Cardiac muscle cell (in vitro differentiated cells and primary cell): ENCODE measurements around the gene CARM1. TPM values are rescaled to one million over a fixed set of nuclear protein-coding genes. Genes with fewer than 3 reads are reported as not detected.

ENCODE experiments used
- DNase-seq, 2 donors: peaks; one replicate each; pipeline versions ENCODE4 v3.0.0 to v3.0.0-alpha.2; 2010 to 2017; ENCODE audit warnings: low read depth in 1 of 2, low spot score in 1 of 2
- H3K27ac ChIP-seq: fragments of 200-600 bp; sonication (generic); 2 replicates; pipeline ENCODE4 v1.5.1; 2016
- H3K27me3 ChIP-seq: fragments of 200-600 bp; sonication (generic); 2 replicates; pipeline ENCODE4 v1.6.0; 2016; ENCODE audit warnings: control low read depth
- H3K36me3 ChIP-seq: fragments of 200-600 bp; sonication (generic); 2 replicates; pipeline ENCODE4 v1.5.1; 2016; ENCODE audit warnings: control low read depth
- H3K4me1 ChIP-seq: fragments of 200-600 bp; sonication (generic); 2 replicates; pipeline ENCODE4 v1.8.1; 2017; ENCODE audit warnings: low read depth, mild to moderate bottlenecking, mixed run types
- H3K4me3 ChIP-seq: fragments of 200-600 bp; sonication (generic); 2 replicates; pipeline ENCODE4 v1.5.1; 2016; ENCODE audit warnings: mild to moderate bottlenecking
- H3K9me3 ChIP-seq: fragments of 200-600 bp; sonication (generic); 2 replicates; pipeline ENCODE4 v1.5.1; 2017; ENCODE audit warnings: low read depth, mild to moderate bottlenecking, control low read depth
- CTCF ChIP-seq: IDR thresholded peaks from 2 replicates; pipeline ENCODE4 v1.5.1; 2012; ENCODE audit warnings: low read depth, mild to moderate bottlenecking, low read length
- polyA plus RNA-seq: library from polyadenylated mRNA; unstranded; fragments of >200 nt; fragmentation: Nextera tagmentation; extraction: Ambion mirVana; gene quantifications from 2 replicates; pipeline ENCODE4 v1.2.1, GENCODE V29; 2016
- total RNA-seq: library from RNA; depleted of rRNA; stranded (reverse); fragments of >200 nt; gene quantifications from 2 replicates; pipeline ENCODE4 v1.2.3, GENCODE V29; 2016

CARM1 gene
- total and polyA plus RNA-seq, 2 experiments from 2014 or later = 46.8 to 90.7 TPM

GRCh38 chr19:10839114-10840050 is 32.0 kb upstream of the CARM1 start:
- Histone ChIP-seq H3K4me3 (no peak overlapping the region), H3K36me3 (no peaks in the 10 kb centered on the region), H3K27me3 (no peaks in the 10 kb centered on the region), H3K27ac (no peak overlapping the region), H3K9me3 (no peaks in the 10 kb centered on the region), H3K4me1 (no peaks in the 10 kb centered on the region)
- DNase-seq = no peak
- no peak for TF ChIP-seq CTCF

- DNase-seq = no peak
- H3K27me3 ChIP-seq = no peaks in the 10 kb centered on the region
- H3K4me1 ChIP-seq = no peaks in the 10 kb centered on the region
- H3K27ac ChIP-seq = no peak overlapping the region
- no peaks in the 10 kb centered on the region for H3K36me3 ChIP-seq
- no peak for TF ChIP-seq CTCF
- no peak overlapping the region for H3K4me3 ChIP-seq
- no peaks in the 10 kb centered on the region for H3K9me3 ChIP-seq
Observed at GRCh38 chr19:10842788-10843187, 28.6 kb upstream of the CARM1 start.

GRCh38 chr19:10846500-10847202 is 24.7 kb upstream of the CARM1 start:
- H3K27me3 ChIP-seq = no peaks in the 10 kb centered on the region
- TF ChIP-seq CTCF = no peak
- no peaks in the 10 kb centered on the region for H3K9me3 ChIP-seq
- H3K27ac ChIP-seq = no peak overlapping the region
- no peak for DNase-seq
- no peak overlapping the region for H3K4me3 ChIP-seq
- no peaks in the 10 kb centered on the region for H3K36me3 ChIP-seq
- H3K4me1 ChIP-seq = no peaks in the 10 kb centered on the region

GRCh38 chr19:10848230-10848856 is 23.0 kb upstream of the CARM1 start, which contains the start of gene C19orf38:
C19orf38 (plus strand) TSS chr19:10848415; CDS start chr19:10848509, 94 bp downstream.
- no peaks in the 10 kb centered on the region for H3K27me3 ChIP-seq
- H3K4me3 ChIP-seq = no peak within 1 kb of the TSS

More at GRCh38 chr19:10848230-10848856, 23.0 kb upstream of the CARM1 start, which contains the start of gene C19orf38:
- no peaks in the 10 kb centered on the region for H3K36me3 ChIP-seq
- no peak for TF ChIP-seq CTCF
- peak in 1 of 2 donors; percentile 49 for DNase-seq
- H3K4me1 ChIP-seq = no peaks in the 10 kb centered on the region
- no peak within 1 kb of the TSS for H3K27ac ChIP-seq
- H3K9me3 ChIP-seq = no peaks in the 10 kb centered on the region
